ENCODE measurements around the gene SOX4. TPM values are rescaled to one million over a fixed set of nuclear protein-coding genes. Genes with fewer than 3 reads are reported as not detected.

SOX4 gene
- polyA plus RNA-seq, 3 donors, result 2.2 to 15.7 (median 2.5) TPM

DNA sequence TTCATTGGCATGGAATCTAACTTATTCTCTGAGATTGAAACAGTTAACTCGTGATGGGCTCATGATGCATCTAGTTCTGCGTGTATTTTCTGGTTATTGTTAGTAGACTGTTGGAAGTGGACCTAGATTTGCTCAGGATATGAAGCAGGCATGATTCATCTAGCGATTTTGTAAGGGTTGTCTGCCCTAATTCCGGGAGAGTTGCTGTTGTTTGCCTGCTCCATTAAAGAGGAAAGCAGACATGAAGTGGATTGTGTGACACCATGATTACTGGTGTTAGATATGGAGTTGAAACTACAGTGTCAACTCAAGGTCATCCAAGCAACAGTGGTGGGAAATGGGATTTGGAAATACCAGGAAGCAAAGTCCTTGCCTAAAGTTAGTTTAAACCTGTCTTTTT, 41.0 kb downstream of the SOX4 start:
- Histone ChIP-seq H3K4me1 (ENCODE audit: control insufficient read depth in 1 of 2, insufficient read depth in 2 of 2, low read length in 2 of 2) (no peaks in the 10 kb centered on the region), H3K9me3 (replicated peaks in 1 of 2; ENCODE audit: control insufficient read depth in 1 of 2, insufficient read depth in 1 of 2, low read length in 2 of 2) (no peaks in the 10 kb centered on the region), H4K20me1 (ENCODE audit: insufficient read depth, low read length) (no peaks in the 10 kb centered on the region), H3K4me2 (replicated peaks; ENCODE audit: extremely low read depth, low read length, poor library complexity, severe bottlenecking) (no peak overlapping the region), H3K9ac (ENCODE audit: insufficient read depth, low read length, poor library complexity, severe bottlenecking) (no peak overlapping the region), H2AFZ (ENCODE audit: insufficient read depth, low read depth, low read length, poor library complexity, severe bottlenecking) (no peak overlapping the region), H3K27ac (ENCODE audit: low read depth in 1 of 2, low read length in 2 of 2) (no peak overlapping the region), H3K27me3 (ENCODE audit: control insufficient read depth in 2 of 2, insufficient read depth in 2 of 2, low read length in 2 of 2) (no peaks in the 10 kb centered on the region), H3K79me2 (ENCODE audit: insufficient read depth, low read length) (no peaks in the 10 kb centered on the region), H3K4me3 (replicated peaks in 1 of 3; ENCODE audit: low read depth in 2 of 3, low read length in 3 of 3) (no peak overlapping the region), H3K36me3 (replicated peaks in 1 of 2; ENCODE audit: control insufficient read depth in 1 of 2, insufficient read depth in 2 of 2, low read length in 2 of 2) (no peaks in the 10 kb centered on the region)
- TF ChIP-seq, protein P1, sequence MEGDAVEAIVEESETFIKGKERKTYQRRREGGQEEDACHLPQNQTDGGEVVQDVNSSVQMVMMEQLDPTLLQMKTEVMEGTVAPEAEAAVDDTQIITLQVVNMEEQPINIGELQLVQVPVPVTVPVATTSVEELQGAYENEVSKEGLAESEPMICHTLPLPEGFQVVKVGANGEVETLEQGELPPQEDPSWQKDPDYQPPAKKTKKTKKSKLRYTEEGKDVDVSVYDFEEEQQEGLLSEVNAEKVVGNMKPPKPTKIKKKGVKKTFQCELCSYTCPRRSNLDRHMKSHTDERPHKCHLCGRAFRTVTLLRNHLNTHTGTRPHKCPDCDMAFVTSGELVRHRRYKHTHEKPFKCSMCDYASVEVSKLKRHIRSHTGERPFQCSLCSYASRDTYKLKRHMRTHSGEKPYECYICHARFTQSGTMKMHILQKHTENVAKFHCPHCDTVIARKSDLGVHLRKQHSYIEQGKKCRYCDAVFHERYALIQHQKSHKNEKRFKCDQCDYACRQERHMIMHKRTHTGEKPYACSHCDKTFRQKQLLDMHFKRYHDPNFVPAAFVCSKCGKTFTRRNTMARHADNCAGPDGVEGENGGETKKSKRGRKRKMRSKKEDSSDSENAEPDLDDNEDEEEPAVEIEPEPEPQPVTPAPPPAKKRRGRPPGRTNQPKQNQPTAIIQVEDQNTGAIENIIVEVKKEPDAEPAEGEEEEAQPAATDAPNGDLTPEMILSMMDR (IDR thresholded peaks at IDR 0.05), result no peak
- Mint-ChIP-seq H3K4me1 (no peaks in the 10 kb centered on the region), H3K9me3 (peaks cover 0 to 5% (median 1%) of the 10 kb centered on the region in 7 donors), H3K27ac (no peak overlapping the region), H3K27me3 (ENCODE audit: low read depth in 3 of 3) (peaks cover 0 to 3% (median 2%) of the 10 kb centered on the region in 3 donors), H3K4me3 (no peak overlapping the region), H3K36me3 (no peaks in the 10 kb centered on the region)
- DNase-seq, result no peak
- intact Hi-C loops (cut with micrococcal nuclease), result no loop called here
- 74% methylated on average over 4 of the region's 4 CpGs for WGBS (ENCODE audit: insufficient coverage)

DNA sequence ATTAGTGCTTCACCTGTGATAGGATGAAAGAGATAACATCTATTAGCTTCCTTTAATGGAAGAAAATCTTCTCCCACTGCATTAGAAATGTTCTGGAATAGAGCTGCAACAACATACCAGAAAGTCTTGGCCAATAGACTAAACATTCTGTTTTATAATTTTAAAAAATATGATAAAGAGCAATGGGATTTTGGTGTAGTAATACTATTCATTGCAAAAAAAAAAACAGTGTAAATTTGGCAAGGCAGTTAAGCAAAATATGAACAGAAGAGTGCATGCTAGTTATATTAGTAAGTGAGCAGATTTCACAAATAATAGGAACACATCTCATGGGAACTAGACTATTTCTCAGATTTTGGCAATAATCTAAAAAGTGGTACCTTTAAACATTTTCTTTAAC, 43.3 kb downstream of the SOX4 start:
- DNase-seq, result no peak
- H3K4me2 ChIP-seq (replicated peaks; ENCODE audit: extremely low read depth, low read length, poor library complexity, severe bottlenecking), result no peak overlapping the region
- no peak overlapping the region for H3K27ac ChIP-seq (ENCODE audit: low read depth in 1 of 2, low read length in 2 of 2)
- TF ChIP-seq, protein P1 (IDR thresholded peaks at IDR 0.05), result no peak
- no peaks in the 10 kb centered on the region for H3K36me3 Mint-ChIP-seq
- H4K20me1 ChIP-seq (ENCODE audit: insufficient read depth, low read length), result no peaks in the 10 kb centered on the region
- H3K9me3 Mint-ChIP-seq, result peaks cover 0 to 10% (median 1%) of the 10 kb centered on the region in 7 donors
- no peak overlapping the region for H2AFZ ChIP-seq (ENCODE audit: insufficient read depth, low read depth, low read length, poor library complexity, severe bottlenecking)
- H3K4me3 Mint-ChIP-seq, result no peak overlapping the region
- no peak overlapping the region for H3K9ac ChIP-seq (ENCODE audit: insufficient read depth, low read length, poor library complexity, severe bottlenecking)
- no peaks in the 10 kb centered on the region for H3K9me3 ChIP-seq (replicated peaks in 1 of 2; ENCODE audit: control insufficient read depth in 1 of 2, insufficient read depth in 1 of 2, low read length in 2 of 2)
- H3K79me2 ChIP-seq (ENCODE audit: insufficient read depth, low read length), result no peaks in the 10 kb centered on the region
- peaks cover 0 to 3% (median 1%) of the 10 kb centered on the region in 3 donors for H3K27me3 Mint-ChIP-seq (ENCODE audit: low read depth in 3 of 3)
- H3K4me1 Mint-ChIP-seq, result no peaks in the 10 kb centered on the region
- no peaks in the 10 kb centered on the region for H3K4me1 ChIP-seq (ENCODE audit: control insufficient read depth in 1 of 2, insufficient read depth in 2 of 2, low read length in 2 of 2)
- no peaks in the 10 kb centered on the region for H3K27me3 ChIP-seq (ENCODE audit: control insufficient read depth in 2 of 2, insufficient read depth in 2 of 2, low read length in 2 of 2)
- H3K27ac Mint-ChIP-seq, result no peak overlapping the region
- H3K36me3 ChIP-seq (replicated peaks in 1 of 2; ENCODE audit: control insufficient read depth in 1 of 2, insufficient read depth in 2 of 2, low read length in 2 of 2), result no peaks in the 10 kb centered on the region
- no peak overlapping the region for H3K4me3 ChIP-seq (replicated peaks in 1 of 3; ENCODE audit: low read depth in 2 of 3, low read length in 3 of 3)
- intact Hi-C loops (cut with micrococcal nuclease), result no loop called here
